ENCODE measurements around the gene DCTN5. TPM values are rescaled to one million over a fixed set of nuclear protein-coding genes. Genes with fewer than 3 reads are reported as not detected.
A peak's percentile ranks its signal among the peaks of the same experiment; 100 is the strongest.
"Not testable (repeated sequence)": the region's sequence is repeated elsewhere in the genome, so short reads cannot be mapped to it uniquely, and the experiment has no call there.

The DCTN5 gene
- total RNA-seq, 1 experiment from 2014 or later = 57.8 TPM

GRCh38 chr16:23631874-23632273, 9.4 kb upstream of the DCTN5 start:
- not testable (repeated sequence) for H3K27me3 ChIP-seq (replicated peaks); H3K4me1 ChIP-seq (replicated peaks); H3K4me3 ChIP-seq; H3K27ac ChIP-seq; DNase-seq (ENCODE audit: low read depth in 1 of 2, low spot score in 2 of 2); H3K9me3 ChIP-seq (replicated peaks)
- H3K36me3 ChIP-seq = peaks cover 60% of the 10 kb centered on the region

GRCh38 chr16:23634461-23635036, 6.7 kb upstream of the DCTN5 start:
- H3K9me3 ChIP-seq (replicated peaks) = no peaks in the 10 kb centered on the region
- H3K4me1 ChIP-seq (replicated peaks) = no peaks in the 10 kb centered on the region
- peaks cover 57% of the 10 kb centered on the region for H3K36me3 ChIP-seq
- no peak overlapping the region for H3K27ac ChIP-seq
- H3K4me3 ChIP-seq = no peak overlapping the region
- no peaks in the 10 kb centered on the region for H3K27me3 ChIP-seq (replicated peaks)
- DNase-seq (ENCODE audit: low read depth in 1 of 2, low spot score in 2 of 2) = no peak

GRCh38 chr16:23635958-23636357, 5.3 kb upstream of the DCTN5 start:
- Histone ChIP-seq H3K27ac (no peak overlapping the region), H3K36me3 (peaks cover 46% of the 10 kb centered on the region), H3K4me1 (replicated peaks) (peaks cover 5% of the 10 kb centered on the region; the same call in 1 of the 2 replicates), H3K9me3 (replicated peaks) (no peaks in the 10 kb centered on the region), H3K27me3 (replicated peaks) (no peaks in the 10 kb centered on the region), H3K4me3 (no peak overlapping the region)
- DNase-seq (ENCODE audit: low read depth in 1 of 2, low spot score in 2 of 2) = no peak

- H3K4me1 ChIP-seq (replicated peaks) = peaks cover 10% of the 10 kb centered on the region; the same call in 1 of the 2 replicates
- peak overlapping the region; percentile 50 for H3K27ac ChIP-seq
- peak overlapping the region; percentile 74 for H3K4me3 ChIP-seq
- H3K9me3 ChIP-seq (replicated peaks) = no peaks in the 10 kb centered on the region
- peaks cover 48% of the 10 kb centered on the region for H3K36me3 ChIP-seq
- DNase-seq (ENCODE audit: low read depth in 1 of 2, low spot score in 2 of 2) = no peak
- no peaks in the 10 kb centered on the region for H3K27me3 ChIP-seq (replicated peaks)
Observed at GRCh38 chr16:23640615-23640930, 693 bp upstream of the DCTN5 start.

GRCh38 chr16:23642246-23642774, 1.0 kb downstream of the DCTN5 start:
- Histone ChIP-seq H3K36me3 (peaks cover 50% of the 10 kb centered on the region), H3K9me3 (replicated peaks) (no peaks in the 10 kb centered on the region), H3K27ac (peak overlapping the region; percentile 33), H3K4me1 (replicated peaks) (peaks cover 10% of the 10 kb centered on the region; the same call in 1 of the 2 replicates), H3K4me3 (peak overlapping the region; percentile 74), H3K27me3 (replicated peaks) (no peaks in the 10 kb centered on the region)
- no peak for DNase-seq (ENCODE audit: low read depth in 1 of 2, low spot score in 2 of 2)

- no peaks in the 10 kb centered on the region for H3K9me3 ChIP-seq (replicated peaks)
- DNase-seq (ENCODE audit: low read depth in 1 of 2, low spot score in 2 of 2) = peak in 1 of 2 experiments; percentile 14
- no peak overlapping the region for H3K27ac ChIP-seq
- peaks cover 6% of the 10 kb centered on the region for H3K4me1 ChIP-seq (replicated peaks)
- no peaks in the 10 kb centered on the region for H3K27me3 ChIP-seq (replicated peaks)
- H3K4me3 ChIP-seq = no peak overlapping the region
- H3K36me3 ChIP-seq = peaks cover 71% of the 10 kb centered on the region
Observed at GRCh38 chr16:23650674-23651416, 9.6 kb downstream of the DCTN5 start.

GRCh38 chr16:23651943-23652468, 10.7 kb downstream of the DCTN5 start:
- peaks cover 6% of the 10 kb centered on the region for H3K4me1 ChIP-seq (replicated peaks)
- no peaks in the 10 kb centered on the region for H3K9me3 ChIP-seq (replicated peaks)
- peaks cover 70% of the 10 kb centered on the region for H3K36me3 ChIP-seq
- H3K4me3 ChIP-seq = no peak overlapping the region
- H3K27ac ChIP-seq = no peak overlapping the region
- DNase-seq (ENCODE audit: low read depth in 1 of 2, low spot score in 2 of 2) = no peak
- H3K27me3 ChIP-seq (replicated peaks) = no peaks in the 10 kb centered on the region

GRCh38 chr16:23663918-23664317, 22.7 kb downstream of the DCTN5 start:
- no peaks in the 10 kb centered on the region for H3K27me3 ChIP-seq (replicated peaks)
- H3K9me3 ChIP-seq (replicated peaks) = no peaks in the 10 kb centered on the region
- H3K4me3 ChIP-seq = no peak overlapping the region
- DNase-seq (ENCODE audit: low read depth in 1 of 2, low spot score in 2 of 2) = no peak
- peaks cover 95% of the 10 kb centered on the region for H3K36me3 ChIP-seq
- no peak overlapping the region for H3K27ac ChIP-seq
- no peaks in the 10 kb centered on the region for H3K4me1 ChIP-seq (replicated peaks)

- Histone ChIP-seq H3K27ac (no peak overlapping the region), H3K4me3 (no peak overlapping the region), H3K4me1 (replicated peaks) (peaks cover 9% of the 10 kb centered on the region; the same call in 1 of the 2 replicates), H3K27me3 (replicated peaks) (no peaks in the 10 kb centered on the region), H3K36me3 (peaks cover 96% of the 10 kb centered on the region), H3K9me3 (replicated peaks) (no peaks in the 10 kb centered on the region)
- DNase-seq (ENCODE audit: low read depth in 1 of 2, low spot score in 2 of 2) = no peak
Observed at GRCh38 chr16:23666571-23667354, 25.5 kb downstream of the DCTN5 start.

- Histone ChIP-seq H3K9me3 (replicated peaks) (no peaks in the 10 kb centered on the region), H3K36me3 (peaks cover 96% of the 10 kb centered on the region), H3K27ac (no peak overlapping the region), H3K4me3 (no peak overlapping the region), H3K27me3 (replicated peaks) (no peaks in the 10 kb centered on the region), H3K4me1 (replicated peaks) (peaks cover 9% of the 10 kb centered on the region; the same call in 1 of the 2 replicates)
- DNase-seq (ENCODE audit: low read depth in 1 of 2, low spot score in 2 of 2) = no peak
Observed at GRCh38 chr16:23667355-23667659, 26.0 kb downstream of the DCTN5 start.

- Histone ChIP-seq H3K9me3 (replicated peaks) (no peaks in the 10 kb centered on the region), H3K27ac (no peak overlapping the region), H3K27me3 (replicated peaks) (no peaks in the 10 kb centered on the region), H3K4me1 (replicated peaks) (peaks cover 9% of the 10 kb centered on the region; the same call in 1 of the 2 replicates), H3K36me3 (peaks cover 92% of the 10 kb centered on the region), H3K4me3 (no peak overlapping the region)
- DNase-seq (ENCODE audit: low read depth in 1 of 2, low spot score in 2 of 2) = no peak
Observed at GRCh38 chr16:23668225-23668624, 27.0 kb downstream of the DCTN5 start.

- no peaks in the 10 kb centered on the region for H3K9me3 ChIP-seq (replicated peaks)
- no peak for DNase-seq (ENCODE audit: low read depth in 1 of 2, low spot score in 2 of 2)
- H3K27me3 ChIP-seq (replicated peaks) = no peaks in the 10 kb centered on the region
- H3K4me3 ChIP-seq = no peak overlapping the region
- H3K27ac ChIP-seq = no peak overlapping the region
- peaks cover 9% of the 10 kb centered on the region; the same call in 1 of the 2 replicates for H3K4me1 ChIP-seq (replicated peaks)
- H3K36me3 ChIP-seq = peaks cover 90% of the 10 kb centered on the region
Observed at GRCh38 chr16:23668873-23669272, 27.6 kb downstream of the DCTN5 start.

- no peak overlapping the region for H3K27ac ChIP-seq
- no peaks in the 10 kb centered on the region for H3K27me3 ChIP-seq (replicated peaks)
- no peak overlapping the region for H3K4me3 ChIP-seq
- H3K36me3 ChIP-seq = peaks cover 85% of the 10 kb centered on the region
- no peaks in the 10 kb centered on the region for H3K9me3 ChIP-seq (replicated peaks)
- H3K4me1 ChIP-seq (replicated peaks) = peaks cover 9% of the 10 kb centered on the region; the same call in 1 of the 2 replicates
- peak in 1 of 2 experiments; percentile 15 for DNase-seq (ENCODE audit: low read depth in 1 of 2, low spot score in 2 of 2)
Observed at GRCh38 chr16:23670137-23670776, 29.0 kb downstream of the DCTN5 start.
